Activated CD4-positive, alpha-beta T cell treated with anti-CD3 and anti-CD28 coated beads for 36 hours (primary cell): ENCODE data around the gene OR10R2. TPM values are rescaled to one million over a fixed set of nuclear protein-coding genes. Genes with fewer than 3 reads are reported as not detected.
"Not testable (repeated sequence)": the region's sequence is repeated elsewhere in the genome, so short reads cannot be mapped to it uniquely, and the experiment has no call there.

Experiments used
- ATAC-seq: fragments of 200-7000 bp; cut with Tn5 transposase; one replicate; pipeline ENCODE4 v1.10.0; 2021; ENCODE audit warnings: mild to moderate bottlenecking, moderate library complexity
- CTCF ChIA-PET: fragments of 350-600 bp; sonication (Branson Sonifier 250); formaldehyde crosslinking; loops from one replicate; lab custom pipeline; 2021; ENCODE audit warnings: antibody characterized with exemption; lab: Charles Lee
- POLR2A ChIA-PET: fragments of 350-600 bp; sonication (Branson Sonifier 250); formaldehyde crosslinking; loops from one replicate; lab custom pipeline; 2021; ENCODE audit warnings: antibody characterized with exemption, inconsistent platforms; lab: Charles Lee
- DNase-seq: peaks from one replicate; pipeline ENCODE4 v3.0.0-alpha.2; 2020
- H3K27ac Mint-ChIP-seq: one replicate; pipeline ENCODE4 v1.8.0; 2021; ENCODE audit warnings: mixed read lengths
- H3K27me3 Mint-ChIP-seq: one replicate; pipeline ENCODE4 v1.8.0; 2021; ENCODE audit warnings: mixed read lengths
- H3K36me3 Mint-ChIP-seq: one replicate; pipeline ENCODE4 v1.8.0; 2021; ENCODE audit warnings: low read depth, mixed read lengths
- H3K4me1 Mint-ChIP-seq: one replicate; pipeline ENCODE4 v1.8.0; 2021; ENCODE audit warnings: mixed read lengths
- H3K4me3 Mint-ChIP-seq: one replicate; pipeline ENCODE4 v1.8.0; 2021; ENCODE audit warnings: mild to moderate bottlenecking, moderate library complexity, mixed read lengths
- H3K9me3 Mint-ChIP-seq: one replicate; pipeline ENCODE4 v1.8.0; 2021; ENCODE audit warnings: low read depth, mixed read lengths
- intact Hi-C, 2 experiments: fragments of 100-400 bp; cut with DNase I in 1 of 2; cut with micrococcal nuclease in 1 of 2; formaldehyde crosslinking; loops; one replicate each; pipeline versions ENCODE4 v1.14.2 to v1.15.1; 2022 to 2024; cut with DNase I, micrococcal nuclease
- total RNA-seq, 2 experiments: library from RNA; stranded (reverse); gene quantifications; one replicate each; pipeline ENCODE4 v1.2.3, GENCODE V29; 2021

Gene OR10R2, protein sequence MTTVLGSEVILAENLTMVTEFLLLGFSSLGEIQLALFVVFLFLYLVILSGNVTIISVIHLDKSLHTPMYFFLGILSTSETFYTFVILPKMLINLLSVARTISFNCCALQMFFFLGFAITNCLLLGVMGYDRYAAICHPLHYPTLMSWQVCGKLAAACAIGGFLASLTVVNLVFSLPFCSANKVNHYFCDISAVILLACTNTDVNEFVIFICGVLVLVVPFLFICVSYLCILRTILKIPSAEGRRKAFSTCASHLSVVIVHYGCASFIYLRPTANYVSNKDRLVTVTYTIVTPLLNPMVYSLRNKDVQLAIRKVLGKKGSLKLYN
- total RNA-seq = not detected

- Mint-ChIP-seq H3K9me3 (no peaks in the 10 kb centered on the region), H3K4me3 (no peak within 1 kb of the TSS), H3K36me3 (no peaks in the 10 kb centered on the region), H3K4me1 (no peaks in the 10 kb centered on the region), H3K27ac (no peak within 1 kb of the TSS), H3K27me3 (peaks cover 4% of the 10 kb centered on the region)
- ChIA-PET CTCF (no interaction called here), POLR2A (no interaction called here)
- ATAC-seq = no peak
- no peak for DNase-seq
- intact Hi-C loops = no loop called here
Measured at GRCh38 chr1:158471920-158472319, at the start of gene OR10R2. OR10R2 (plus strand) TSS chr1:158472220; CDS start chr1:158472326, 106 bp downstream.

- Mint-ChIP-seq H3K36me3 (no peaks in the 10 kb centered on the region), H3K27ac (no peak overlapping the region), H3K4me3 (no peak overlapping the region), H3K4me1 (no peaks in the 10 kb centered on the region), H3K9me3 (no peaks in the 10 kb centered on the region), H3K27me3 (peaks cover 2% of the 10 kb centered on the region)
- intact Hi-C loops = no loop called here
- ChIA-PET POLR2A (interaction anchor here (0.6 kb wide), 1 partner anchor 630 kb away, joined by 4 read pairs; no protein-coding TSS in a partner anchor), CTCF (interaction anchor here (0.8 kb wide), 1 partner anchor 8 kb away, joined by 3 read pairs; no protein-coding TSS in a partner anchor)
- DNase-seq = no peak
- ATAC-seq = no peak
Measured at GRCh38 chr1:158425027-158425426, 47.0 kb upstream of the OR10R2 start.

DNA sequence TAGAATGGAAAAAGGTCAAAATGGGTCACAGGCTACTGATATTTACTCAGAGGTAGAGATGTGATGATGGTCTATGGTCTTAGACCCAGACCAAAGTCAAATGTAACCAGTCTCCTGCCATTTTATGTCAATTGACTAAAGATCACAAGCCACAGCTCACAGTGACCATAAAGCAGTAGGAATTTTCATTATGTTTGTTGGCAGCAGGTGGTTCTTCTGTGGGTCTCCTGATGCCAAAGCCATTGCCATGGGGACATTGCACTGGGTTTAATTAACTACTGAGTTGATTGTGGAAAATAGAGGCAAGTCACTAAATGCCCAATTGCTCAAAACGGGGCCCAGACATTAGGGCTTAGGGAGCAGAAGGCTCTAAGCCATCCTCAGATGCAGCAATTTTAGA is 45.9 kb upstream of the OR10R2 start, which contains the start of gene OR10K2:
OR10K2 (minus strand) TSS at position 101 of the 400 bp plus-strand sequence. CDS start 5,371 bp downstream, outside the sequence.
- intact Hi-C loops = no loop called here
- Mint-ChIP-seq H3K4me1 (no peaks in the 10 kb centered on the region), H3K9me3 (no peaks in the 10 kb centered on the region), H3K27ac (no peak within 1 kb of the TSS), H3K36me3 (no peaks in the 10 kb centered on the region), H3K27me3 (peaks cover 2% of the 10 kb centered on the region), H3K4me3 (no peak within 1 kb of the TSS)
- ChIA-PET POLR2A (no interaction called here), CTCF (interaction anchor here (1.2 kb wide), 1 partner anchor 222 kb away, joined by 3 read pairs; no protein-coding TSS in a partner anchor)
- DNase-seq (no peak), ATAC-seq (no peak)

DNA sequence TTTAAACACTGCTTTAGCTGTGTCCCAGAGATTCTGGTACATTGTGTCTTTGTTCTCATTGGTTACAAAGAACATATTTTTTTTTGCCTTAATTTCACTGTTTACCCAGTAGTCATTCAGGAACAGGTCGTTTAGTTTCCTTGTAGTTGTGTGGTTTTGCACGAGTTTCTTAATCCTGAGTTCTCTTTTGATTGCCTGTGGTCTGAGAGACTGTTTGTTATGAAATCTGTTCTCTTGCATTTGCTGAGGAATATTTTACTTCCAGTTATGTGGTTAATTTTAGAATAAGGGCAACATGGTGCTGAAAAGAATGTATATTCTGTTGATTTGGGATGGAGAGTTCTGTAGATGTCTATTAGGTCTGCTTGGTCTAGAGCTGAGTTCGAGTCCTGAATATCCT is 41.9 kb upstream of the OR10R2 start:
- DNase-seq, ATAC-seq, H3K4me1 Mint-ChIP-seq, H3K9me3 Mint-ChIP-seq, H3K4me3 Mint-ChIP-seq, H3K27ac Mint-ChIP-seq, intact Hi-C loops, CTCF ChIA-PET, H3K36me3 Mint-ChIP-seq, POLR2A ChIA-PET: not testable (repeated sequence)
- peaks cover 12% of the 10 kb centered on the region for H3K27me3 Mint-ChIP-seq

DNA sequence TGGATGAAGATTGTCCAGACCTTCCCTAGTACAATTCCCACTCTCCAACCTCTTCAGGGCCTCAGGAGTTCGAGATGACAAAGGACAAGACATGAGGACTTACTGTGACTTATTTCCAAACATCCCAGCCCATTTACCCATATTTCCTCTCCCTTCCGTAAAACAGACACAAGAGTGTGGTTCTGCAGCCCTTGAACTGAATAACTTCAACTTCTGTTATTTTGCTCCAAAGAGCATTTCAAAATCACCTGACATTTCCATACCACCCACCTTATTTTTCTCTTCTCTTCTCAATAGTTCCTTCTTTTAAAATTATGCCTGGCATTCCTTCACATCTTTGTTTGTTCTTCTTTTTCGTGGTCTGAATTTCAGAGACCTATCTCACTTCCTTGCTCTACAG is 37.3 kb upstream of the OR10R2 start:
- no peaks in the 10 kb centered on the region for H3K4me1 Mint-ChIP-seq
- no peak for ATAC-seq
- ChIA-PET CTCF (no interaction called here), POLR2A (no interaction called here)
- intact Hi-C loops = no loop called here
- no peak for DNase-seq
- peaks cover 10% of the 10 kb centered on the region for H3K27me3 Mint-ChIP-seq
- H3K27ac Mint-ChIP-seq = no peak overlapping the region
- H3K36me3 Mint-ChIP-seq = no peaks in the 10 kb centered on the region
- H3K4me3 Mint-ChIP-seq = no peak overlapping the region
- peaks cover 5% of the 10 kb centered on the region for H3K9me3 Mint-ChIP-seq

GRCh38 chr1:158445376-158445775 is 26.6 kb upstream of the OR10R2 start:
- POLR2A ChIA-PET = no interaction called here
- Mint-ChIP-seq H3K4me3 (no peak overlapping the region), H3K9me3 (no peaks in the 10 kb centered on the region), H3K27ac (no peak overlapping the region), H3K4me1 (no peaks in the 10 kb centered on the region), H3K27me3 (peaks cover 19% of the 10 kb centered on the region), H3K36me3 (no peaks in the 10 kb centered on the region)
- DNase-seq (no peak), ATAC-seq (no peak)
- intact Hi-C loops = no loop called here
- CTCF ChIA-PET = no interaction called here

GRCh38 chr1:158454537-158454936 is 17.5 kb upstream of the OR10R2 start:
- Mint-ChIP-seq H3K27me3 (peaks cover 6% of the 10 kb centered on the region), H3K27ac (no peak overlapping the region), H3K36me3 (no peaks in the 10 kb centered on the region), H3K4me3 (no peak overlapping the region), H3K4me1 (no peaks in the 10 kb centered on the region), H3K9me3 (no peaks in the 10 kb centered on the region)
- ChIA-PET CTCF (no interaction called here), POLR2A (no interaction called here)
- intact Hi-C loops = no loop called here
- DNase-seq (no peak), ATAC-seq (no peak)

DNA sequence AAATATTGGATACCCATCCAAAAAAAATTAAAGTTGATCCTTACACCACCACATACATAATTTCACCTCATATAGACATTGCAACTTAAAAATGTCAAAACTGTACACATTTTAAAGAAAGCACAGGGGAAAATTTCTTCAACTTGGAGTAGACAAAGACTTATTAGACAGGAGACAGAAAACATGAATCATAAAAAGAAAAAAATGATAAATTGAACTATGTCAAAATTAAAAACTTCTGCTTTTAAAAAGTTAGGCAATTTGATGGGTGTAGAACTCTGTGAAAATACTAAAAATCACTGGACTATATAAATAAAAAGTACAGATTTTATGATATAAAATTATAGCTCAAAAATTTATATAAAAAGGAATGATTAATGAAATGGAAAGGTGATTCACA is 14.8 kb upstream of the OR10R2 start:
- no peak overlapping the region for H3K4me3 Mint-ChIP-seq
- CTCF ChIA-PET = no interaction called here
- H3K36me3 Mint-ChIP-seq = no peaks in the 10 kb centered on the region
- H3K27me3 Mint-ChIP-seq = peaks cover 5% of the 10 kb centered on the region
- no peaks in the 10 kb centered on the region for H3K4me1 Mint-ChIP-seq
- no peaks in the 10 kb centered on the region for H3K9me3 Mint-ChIP-seq
- ATAC-seq (no peak), DNase-seq (no peak)
- intact Hi-C loops = no loop called here
- POLR2A ChIA-PET = no interaction called here
- H3K27ac Mint-ChIP-seq = no peak overlapping the region

DNA sequence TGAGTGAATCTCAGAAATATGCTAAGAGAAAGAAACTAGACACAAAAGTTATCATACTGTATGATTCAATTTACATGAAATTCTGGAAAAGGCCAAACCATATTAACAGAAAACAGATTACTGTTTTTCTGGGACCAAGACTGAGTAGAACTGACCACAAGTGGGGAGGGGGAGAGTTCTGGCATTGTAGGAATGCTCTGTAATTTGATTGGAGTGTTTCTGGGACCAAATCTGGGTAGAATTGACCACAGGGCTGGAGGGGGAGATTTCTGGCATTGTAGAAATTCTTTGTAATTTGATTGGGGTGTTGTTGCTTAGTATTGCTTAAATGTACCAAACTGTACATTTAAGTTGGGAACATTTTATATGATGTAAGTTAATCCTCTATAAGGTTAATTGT is 13.8 kb upstream of the OR10R2 start:
- Mint-ChIP-seq H3K4me3 (no peak overlapping the region), H3K4me1 (no peaks in the 10 kb centered on the region), H3K27ac (no peak overlapping the region), H3K36me3 (no peaks in the 10 kb centered on the region), H3K9me3 (no peaks in the 10 kb centered on the region), H3K27me3 (peaks cover 6% of the 10 kb centered on the region)
- ChIA-PET POLR2A (no interaction called here), CTCF (no interaction called here)
- ATAC-seq = no peak
- DNase-seq = no peak
- intact Hi-C loops = no loop called here

GRCh38 chr1:158461534-158461933 is 10.5 kb upstream of the OR10R2 start, which contains the start of gene OR10K1:
OR10K1 (plus strand) TSS chr1:158461834; CDS start chr1:158465562, 3,728 bp downstream.
- ATAC-seq = no peak
- intact Hi-C loops = no loop called here
- POLR2A ChIA-PET = no interaction called here
- no peaks in the 10 kb centered on the region for H3K36me3 Mint-ChIP-seq
- no peaks in the 10 kb centered on the region for H3K4me1 Mint-ChIP-seq
- H3K27me3 Mint-ChIP-seq = peaks cover 6% of the 10 kb centered on the region
- H3K4me3 Mint-ChIP-seq = no peak within 1 kb of the TSS
- CTCF ChIA-PET = interaction anchor here (0.6 kb wide), 1 partner anchor 508 kb away, joined by 3 read pairs; no protein-coding TSS in a partner anchor
- H3K9me3 Mint-ChIP-seq = no peaks in the 10 kb centered on the region
- no peak for DNase-seq
- no peak within 1 kb of the TSS for H3K27ac Mint-ChIP-seq

DNA sequence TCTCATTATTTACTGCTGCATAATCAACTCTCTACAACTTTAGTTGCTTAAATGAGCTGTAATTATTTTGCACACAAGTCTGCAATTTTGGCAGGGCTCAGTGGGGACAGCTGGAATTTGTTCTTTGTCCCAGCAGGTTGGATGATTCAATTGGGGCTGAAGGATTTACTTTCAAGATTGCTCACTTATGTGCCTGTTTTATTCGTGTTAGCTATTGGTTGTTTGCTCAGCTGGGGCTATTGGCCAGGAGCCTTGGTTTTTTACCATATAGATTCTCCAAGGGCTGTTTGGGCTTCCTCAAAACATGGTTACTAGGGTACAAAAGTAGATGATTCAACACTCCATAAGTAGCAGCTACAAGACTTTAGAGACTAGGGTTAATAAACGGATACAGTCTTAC is 13.4 kb downstream of the OR10R2 start:
- ChIA-PET POLR2A (no interaction called here), CTCF (interaction anchor here (0.6 to 0.8 kb wide), 3 partner anchors 22 to 921 kb away, joined by 3 read pairs; no protein-coding TSS in a partner anchor)
- DNase-seq (no peak), ATAC-seq (no peak)
- H3K4me3 Mint-ChIP-seq = no peak overlapping the region
- intact Hi-C loops = no loop called here
- H3K27ac Mint-ChIP-seq = no peak overlapping the region
- no peaks in the 10 kb centered on the region for H3K9me3 Mint-ChIP-seq
- no peaks in the 10 kb centered on the region for H3K36me3 Mint-ChIP-seq
- peaks cover 4% of the 10 kb centered on the region for H3K27me3 Mint-ChIP-seq
- no peaks in the 10 kb centered on the region for H3K4me1 Mint-ChIP-seq

DNA sequence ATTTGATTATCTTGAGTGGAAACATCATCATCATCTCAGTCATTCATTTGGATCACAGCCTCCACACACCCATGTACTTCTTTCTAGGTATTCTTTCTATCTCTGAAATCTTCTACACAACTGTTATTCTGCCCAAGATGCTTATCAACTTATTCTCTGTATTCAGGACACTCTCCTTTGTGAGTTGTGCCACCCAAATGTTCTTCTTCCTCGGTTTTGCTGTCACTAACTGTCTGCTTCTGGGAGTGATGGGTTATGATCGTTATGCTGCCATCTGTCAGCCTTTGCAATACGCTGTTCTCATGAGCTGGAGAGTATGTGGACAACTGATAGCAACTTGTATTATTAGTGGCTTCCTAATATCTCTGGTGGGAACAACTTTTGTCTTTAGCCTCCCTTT is 19.3 kb downstream of the OR10R2 start:
- CTCF ChIA-PET = no interaction called here
- ATAC-seq (no peak), DNase-seq (no peak)
- POLR2A ChIA-PET = no interaction called here
- H3K27me3 Mint-ChIP-seq = peaks cover 8% of the 10 kb centered on the region
- H3K4me3 Mint-ChIP-seq = no peak overlapping the region
- no peaks in the 10 kb centered on the region for H3K9me3 Mint-ChIP-seq
- intact Hi-C loops = no loop called here
- H3K27ac Mint-ChIP-seq = no peak overlapping the region
- no peaks in the 10 kb centered on the region for H3K4me1 Mint-ChIP-seq
- H3K36me3 Mint-ChIP-seq = no peaks in the 10 kb centered on the region
